Measurements from ENCODE around the gene DNAJC5G.
"Not testable (repeated sequence)": the region's sequence is repeated elsewhere in the genome, so short reads cannot be mapped to it uniquely, and the experiment has no call there.

Gene DNAJC5G

GRCh38 chr2:27300606-27301005 lies 25.4 kb downstream of the DNAJC5G start:
- not testable (repeated sequence) for H3K27ac ChIP-seq (ENCODE audit: low read depth, low read length, severe bottlenecking); H3K36me3 ChIP-seq (ENCODE audit: control insufficient read depth, insufficient read depth, low read length); H3K4me3 ChIP-seq (ENCODE audit: extremely low read depth, insufficient read depth, low read length, poor library complexity, severe bottlenecking); H3K9me3 ChIP-seq (ENCODE audit: control insufficient read depth, low read length); H3K4me1 ChIP-seq (ENCODE audit: control insufficient read depth, insufficient read depth, low read length, poor library complexity, severe bottlenecking)
- 90 to 100% methylated on average over 2 of the region's 4 CpGs for WGBS, 2 experiments (ENCODE audit: insufficient coverage in 2 of 2)

GRCh38 chr2:27303093-27304025 lies 28.1 kb downstream of the DNAJC5G start:
- Histone ChIP-seq H3K9me3 (ENCODE audit: control insufficient read depth, low read length) (no peaks in the 10 kb centered on the region), H3K36me3 (ENCODE audit: control insufficient read depth, insufficient read depth, low read length) (no peaks in the 10 kb centered on the region), H3K4me1 (ENCODE audit: control insufficient read depth, insufficient read depth, low read length, poor library complexity, severe bottlenecking) (no peaks in the 10 kb centered on the region), H3K27ac (ENCODE audit: low read depth, low read length, severe bottlenecking) (no peak overlapping the region), H3K4me3 (ENCODE audit: extremely low read depth, insufficient read depth, low read length, poor library complexity, severe bottlenecking) (no peak overlapping the region)
- 47 to 52% methylated on average over 21 to 23 of the region's 25 CpGs for WGBS, 2 experiments (ENCODE audit: insufficient coverage in 2 of 2)

- no peak overlapping the region for H3K27ac ChIP-seq (ENCODE audit: low read depth, low read length, severe bottlenecking)
- peaks cover 2% of the 10 kb centered on the region for H3K36me3 ChIP-seq (ENCODE audit: control insufficient read depth, insufficient read depth, low read length)
- H3K4me1 ChIP-seq (ENCODE audit: control insufficient read depth, insufficient read depth, low read length, poor library complexity, severe bottlenecking) = no peaks in the 10 kb centered on the region
- H3K4me3 ChIP-seq (ENCODE audit: extremely low read depth, insufficient read depth, low read length, poor library complexity, severe bottlenecking) = no peak overlapping the region
- H3K9me3 ChIP-seq (ENCODE audit: control insufficient read depth, low read length) = no peaks in the 10 kb centered on the region
- WGBS, 2 experiments (ENCODE audit: insufficient coverage in 2 of 2) = 93 to 95% methylated on average over 8 to 9 of the region's 13 CpGs
Observed at GRCh38 chr2:27304488-27305240, 29.4 kb downstream of the DNAJC5G start.

GRCh38 chr2:27305516-27305915 lies 30.3 kb downstream of the DNAJC5G start:
- no peaks in the 10 kb centered on the region for H3K9me3 ChIP-seq (ENCODE audit: control insufficient read depth, low read length)
- H3K36me3 ChIP-seq (ENCODE audit: control insufficient read depth, insufficient read depth, low read length) = peaks cover 4% of the 10 kb centered on the region
- no peaks in the 10 kb centered on the region for H3K4me1 ChIP-seq (ENCODE audit: control insufficient read depth, insufficient read depth, low read length, poor library complexity, severe bottlenecking)
- no peak overlapping the region for H3K4me3 ChIP-seq (ENCODE audit: extremely low read depth, insufficient read depth, low read length, poor library complexity, severe bottlenecking)
- no peak overlapping the region for H3K27ac ChIP-seq (ENCODE audit: low read depth, low read length, severe bottlenecking)
- 86 to 92% methylated on average over 13 to 16 of the region's 16 CpGs for WGBS, 2 experiments (ENCODE audit: insufficient coverage in 2 of 2)

GRCh38 chr2:27306136-27306535 lies 30.9 kb downstream of the DNAJC5G start:
- Histone ChIP-seq H3K27ac (ENCODE audit: low read depth, low read length, severe bottlenecking) (no peak overlapping the region), H3K9me3 (ENCODE audit: control insufficient read depth, low read length) (no peaks in the 10 kb centered on the region), H3K36me3 (ENCODE audit: control insufficient read depth, insufficient read depth, low read length) (peaks cover 4% of the 10 kb centered on the region), H3K4me1 (ENCODE audit: control insufficient read depth, insufficient read depth, low read length, poor library complexity, severe bottlenecking) (no peaks in the 10 kb centered on the region), H3K4me3 (ENCODE audit: extremely low read depth, insufficient read depth, low read length, poor library complexity, severe bottlenecking) (no peak overlapping the region)
- WGBS, 2 experiments (ENCODE audit: insufficient coverage in 2 of 2) = 80 to 84% methylated on average over 14 to 19 of the region's 26 CpGs

GRCh38 chr2:27306573-27307286 lies 31.5 kb downstream of the DNAJC5G start:
- no peaks in the 10 kb centered on the region for H3K4me1 ChIP-seq (ENCODE audit: control insufficient read depth, insufficient read depth, low read length, poor library complexity, severe bottlenecking)
- peaks cover 4% of the 10 kb centered on the region for H3K36me3 ChIP-seq (ENCODE audit: control insufficient read depth, insufficient read depth, low read length)
- WGBS, 2 experiments (ENCODE audit: insufficient coverage in 2 of 2) = 23 to 28% methylated on average over 39 to 46 of the region's 51 CpGs
- no peak overlapping the region for H3K4me3 ChIP-seq (ENCODE audit: extremely low read depth, insufficient read depth, low read length, poor library complexity, severe bottlenecking)
- no peaks in the 10 kb centered on the region for H3K9me3 ChIP-seq (ENCODE audit: control insufficient read depth, low read length)
- no peak overlapping the region for H3K27ac ChIP-seq (ENCODE audit: low read depth, low read length, severe bottlenecking)

- WGBS, 2 experiments (ENCODE audit: insufficient coverage in 2 of 2) = 18 to 21% methylated on average over 9 to 12 of the region's 14 CpGs
- no peaks in the 10 kb centered on the region for H3K9me3 ChIP-seq (ENCODE audit: control insufficient read depth, low read length)
- H3K4me1 ChIP-seq (ENCODE audit: control insufficient read depth, insufficient read depth, low read length, poor library complexity, severe bottlenecking) = no peaks in the 10 kb centered on the region
- H3K4me3 ChIP-seq (ENCODE audit: extremely low read depth, insufficient read depth, low read length, poor library complexity, severe bottlenecking) = no peak overlapping the region
- peaks cover 4% of the 10 kb centered on the region for H3K36me3 ChIP-seq (ENCODE audit: control insufficient read depth, insufficient read depth, low read length)
- no peak overlapping the region for H3K27ac ChIP-seq (ENCODE audit: low read depth, low read length, severe bottlenecking)
Observed at GRCh38 chr2:27307287-27307544, 32.0 kb downstream of the DNAJC5G start.

- WGBS, 2 experiments (ENCODE audit: insufficient coverage in 2 of 2) = 4% methylated on average over 54 to 61 of the region's 75 CpGs
- H3K4me3 ChIP-seq (ENCODE audit: extremely low read depth, insufficient read depth, low read length, poor library complexity, severe bottlenecking) = no peak overlapping the region
- no peaks in the 10 kb centered on the region for H3K4me1 ChIP-seq (ENCODE audit: control insufficient read depth, insufficient read depth, low read length, poor library complexity, severe bottlenecking)
- H3K9me3 ChIP-seq (ENCODE audit: control insufficient read depth, low read length) = no peaks in the 10 kb centered on the region
- H3K36me3 ChIP-seq (ENCODE audit: control insufficient read depth, insufficient read depth, low read length) = peaks cover 4% of the 10 kb centered on the region
- H3K27ac ChIP-seq (ENCODE audit: low read depth, low read length, severe bottlenecking) = no peak overlapping the region
Observed at GRCh38 chr2:27307545-27308358, 32.5 kb downstream of the DNAJC5G start.

- Histone ChIP-seq H3K36me3 (ENCODE audit: control insufficient read depth, insufficient read depth, low read length) (peaks cover 4% of the 10 kb centered on the region), H3K27ac (ENCODE audit: low read depth, low read length, severe bottlenecking) (no peak within 1 kb of the TSS), H3K9me3 (ENCODE audit: control insufficient read depth, low read length) (no peaks in the 10 kb centered on the region), H3K4me1 (ENCODE audit: control insufficient read depth, insufficient read depth, low read length, poor library complexity, severe bottlenecking) (no peaks in the 10 kb centered on the region), H3K4me3 (ENCODE audit: extremely low read depth, insufficient read depth, low read length, poor library complexity, severe bottlenecking) (no peak within 1 kb of the TSS)
- 10 to 15% methylated on average over 25 of the region's 25 CpGs for WGBS, 2 experiments (ENCODE audit: insufficient coverage in 2 of 2)
Observed at GRCh38 chr2:27308359-27308881, 33.2 kb downstream of the DNAJC5G start, which contains the start of gene UCN. Gene UCN, minus strand, starts transcription at chr2:27308445. Its CDS starts 550 bp downstream, at chr2:27307895.

- no peaks in the 10 kb centered on the region for H3K9me3 ChIP-seq (ENCODE audit: control insufficient read depth, low read length)
- WGBS, 2 experiments (ENCODE audit: insufficient coverage in 2 of 2) = 94 to 98% methylated on average over 5 to 6 of the region's 6 CpGs
- no peak overlapping the region for H3K27ac ChIP-seq (ENCODE audit: low read depth, low read length, severe bottlenecking)
- H3K36me3 ChIP-seq (ENCODE audit: control insufficient read depth, insufficient read depth, low read length) = peaks cover 4% of the 10 kb centered on the region
- no peaks in the 10 kb centered on the region for H3K4me1 ChIP-seq (ENCODE audit: control insufficient read depth, insufficient read depth, low read length, poor library complexity, severe bottlenecking)
- H3K4me3 ChIP-seq (ENCODE audit: extremely low read depth, insufficient read depth, low read length, poor library complexity, severe bottlenecking) = no peak overlapping the region
Observed at GRCh38 chr2:27309651-27310050, 34.4 kb downstream of the DNAJC5G start.
